ENCODE data around the gene LTBP1. TPM values are rescaled to one million over a fixed set of nuclear protein-coding genes. Genes with fewer than 3 reads are reported as not detected.
"Not testable (repeated sequence)": the region's sequence is repeated elsewhere in the genome, so short reads cannot be mapped to it uniquely, and the experiment has no call there.

Gene LTBP1
- total RNA-seq, 1 experiment from 2014 or later: 13.9 TPM

DNA sequence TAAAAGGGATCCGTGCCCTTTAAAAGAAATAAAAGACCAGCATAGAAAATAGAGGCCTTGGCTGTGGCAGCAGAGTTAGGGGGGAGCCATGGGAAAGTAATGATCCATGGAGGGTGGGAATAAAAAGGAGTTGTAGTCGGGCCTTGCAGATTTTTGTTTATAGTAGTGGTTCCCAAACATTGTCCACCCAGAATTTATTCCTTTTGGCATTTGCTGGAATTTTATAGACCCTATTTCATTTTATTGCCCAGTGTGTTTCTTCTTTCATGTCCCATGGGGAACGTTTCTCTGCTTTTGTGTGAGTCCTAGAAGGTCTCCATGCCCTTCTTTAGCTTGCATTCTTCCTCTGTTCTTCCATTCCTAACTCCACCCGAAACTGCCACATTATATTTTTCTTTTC, 222.2 kb downstream of the LTBP1 start:
- Mint-ChIP-seq H3K4me1 (ENCODE audit: low read depth, unreplicated experiment) (no peaks in the 10 kb centered on the region), H3K27ac (ENCODE audit: unreplicated experiment) (no peak overlapping the region), H3K9me3 (ENCODE audit: low read depth, unreplicated experiment) (no peaks in the 10 kb centered on the region), H3K4me3 (ENCODE audit: low read depth, unreplicated experiment) (no peak overlapping the region), H3K27me3 (ENCODE audit: unreplicated experiment) (no peaks in the 10 kb centered on the region), H3K36me3 (ENCODE audit: insufficient read depth, unreplicated experiment) (no peaks in the 10 kb centered on the region)
- intact Hi-C loops (cut with micrococcal nuclease; ENCODE audit: unreplicated experiment): no loop called here
- no TSS peak for BruUV-seq (replicated peaks)
- CTCF ChIA-PET: no interaction called here
- TF ChIP-seq, protein P1, sequence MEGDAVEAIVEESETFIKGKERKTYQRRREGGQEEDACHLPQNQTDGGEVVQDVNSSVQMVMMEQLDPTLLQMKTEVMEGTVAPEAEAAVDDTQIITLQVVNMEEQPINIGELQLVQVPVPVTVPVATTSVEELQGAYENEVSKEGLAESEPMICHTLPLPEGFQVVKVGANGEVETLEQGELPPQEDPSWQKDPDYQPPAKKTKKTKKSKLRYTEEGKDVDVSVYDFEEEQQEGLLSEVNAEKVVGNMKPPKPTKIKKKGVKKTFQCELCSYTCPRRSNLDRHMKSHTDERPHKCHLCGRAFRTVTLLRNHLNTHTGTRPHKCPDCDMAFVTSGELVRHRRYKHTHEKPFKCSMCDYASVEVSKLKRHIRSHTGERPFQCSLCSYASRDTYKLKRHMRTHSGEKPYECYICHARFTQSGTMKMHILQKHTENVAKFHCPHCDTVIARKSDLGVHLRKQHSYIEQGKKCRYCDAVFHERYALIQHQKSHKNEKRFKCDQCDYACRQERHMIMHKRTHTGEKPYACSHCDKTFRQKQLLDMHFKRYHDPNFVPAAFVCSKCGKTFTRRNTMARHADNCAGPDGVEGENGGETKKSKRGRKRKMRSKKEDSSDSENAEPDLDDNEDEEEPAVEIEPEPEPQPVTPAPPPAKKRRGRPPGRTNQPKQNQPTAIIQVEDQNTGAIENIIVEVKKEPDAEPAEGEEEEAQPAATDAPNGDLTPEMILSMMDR (IDR thresholded peaks at IDR 0.05; ENCODE audit: unreplicated experiment): no peak
- DNase-seq: no peak

DNA sequence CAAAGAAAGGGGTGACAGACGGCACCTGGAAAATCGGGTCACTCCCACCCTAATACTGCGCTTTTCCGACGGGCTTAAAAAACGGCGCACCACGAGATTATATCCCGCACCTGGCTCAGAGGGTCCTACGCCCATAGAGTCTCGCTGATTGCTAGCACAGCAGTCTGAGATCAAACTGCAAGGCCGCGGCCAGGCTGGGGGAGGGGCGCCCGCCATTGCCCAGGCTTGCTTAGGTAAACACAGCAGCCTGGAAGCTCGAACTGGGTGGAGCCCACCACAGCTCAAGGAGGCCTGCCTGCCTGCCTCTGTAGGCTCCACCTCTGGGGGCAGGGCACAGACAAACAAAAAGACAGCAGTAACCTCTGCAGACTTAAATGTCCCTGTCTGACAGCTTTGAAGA, 223.5 kb downstream of the LTBP1 start:
- H3K27ac Mint-ChIP-seq (ENCODE audit: unreplicated experiment); H3K36me3 Mint-ChIP-seq (ENCODE audit: insufficient read depth, unreplicated experiment); CTCF ChIA-PET; H3K9me3 Mint-ChIP-seq (ENCODE audit: low read depth, unreplicated experiment); DNase-seq; H3K4me3 Mint-ChIP-seq (ENCODE audit: low read depth, unreplicated experiment); H3K27me3 Mint-ChIP-seq (ENCODE audit: unreplicated experiment); H3K4me1 Mint-ChIP-seq (ENCODE audit: low read depth, unreplicated experiment); intact Hi-C loops (cut with micrococcal nuclease; ENCODE audit: unreplicated experiment); BruUV-seq (replicated peaks): not testable (repeated sequence)

DNA sequence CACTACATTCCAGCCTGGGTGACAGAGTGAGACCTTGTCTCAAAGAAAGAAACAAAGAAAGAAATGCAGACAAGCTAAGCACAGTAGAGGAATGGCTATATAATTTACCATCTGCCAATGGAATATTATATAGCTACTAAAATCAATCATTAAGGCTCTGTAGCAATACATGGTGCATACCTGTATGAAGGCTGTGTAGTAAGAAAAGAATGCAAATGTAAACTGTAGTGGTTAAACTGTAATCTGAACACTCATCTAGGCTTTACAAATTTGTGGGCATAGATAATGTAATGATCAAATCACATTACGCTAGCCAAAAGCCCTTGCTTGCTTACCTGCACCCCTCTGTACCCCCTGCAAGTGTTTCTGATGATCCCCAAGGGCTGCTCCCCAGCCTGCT, 230.9 kb downstream of the LTBP1 start:
- TF ChIP-seq, protein P1 (IDR thresholded peaks at IDR 0.05; ENCODE audit: unreplicated experiment): no peak
- intact Hi-C loops (cut with micrococcal nuclease; ENCODE audit: unreplicated experiment): no loop called here
- H3K4me3 Mint-ChIP-seq (ENCODE audit: low read depth, unreplicated experiment): no peak overlapping the region
- no peaks in the 10 kb centered on the region for H3K27me3 Mint-ChIP-seq (ENCODE audit: unreplicated experiment)
- H3K4me1 Mint-ChIP-seq (ENCODE audit: low read depth, unreplicated experiment): no peaks in the 10 kb centered on the region
- H3K9me3 Mint-ChIP-seq (ENCODE audit: low read depth, unreplicated experiment): no peaks in the 10 kb centered on the region
- CTCF ChIA-PET: no interaction called here
- no peaks in the 10 kb centered on the region for H3K36me3 Mint-ChIP-seq (ENCODE audit: insufficient read depth, unreplicated experiment)
- no peak for DNase-seq
- no peak overlapping the region for H3K27ac Mint-ChIP-seq (ENCODE audit: unreplicated experiment)
- no TSS peak for BruUV-seq (replicated peaks)

DNA sequence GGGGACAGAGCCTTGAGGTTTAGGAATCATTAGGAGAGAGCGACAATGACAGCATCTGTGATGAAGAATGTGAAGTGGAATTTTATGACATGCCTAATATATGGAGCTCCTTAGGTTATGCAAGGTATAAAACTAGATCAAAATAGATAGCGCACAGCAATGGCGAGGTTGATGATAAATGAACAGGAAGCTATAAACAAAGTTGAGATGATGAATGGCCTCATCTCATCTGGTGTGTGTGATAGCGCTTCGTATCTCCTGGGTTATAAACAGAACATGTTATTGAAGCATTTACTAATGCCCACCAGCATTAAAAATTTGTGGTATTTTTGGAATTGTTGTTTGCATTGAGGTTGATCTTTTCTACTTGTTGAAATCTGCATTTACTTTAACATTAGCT, 231.5 kb downstream of the LTBP1 start:
- Mint-ChIP-seq H3K27ac (ENCODE audit: unreplicated experiment) (no peak overlapping the region), H3K9me3 (ENCODE audit: low read depth, unreplicated experiment) (no peaks in the 10 kb centered on the region), H3K4me1 (ENCODE audit: low read depth, unreplicated experiment) (no peaks in the 10 kb centered on the region)

DNA sequence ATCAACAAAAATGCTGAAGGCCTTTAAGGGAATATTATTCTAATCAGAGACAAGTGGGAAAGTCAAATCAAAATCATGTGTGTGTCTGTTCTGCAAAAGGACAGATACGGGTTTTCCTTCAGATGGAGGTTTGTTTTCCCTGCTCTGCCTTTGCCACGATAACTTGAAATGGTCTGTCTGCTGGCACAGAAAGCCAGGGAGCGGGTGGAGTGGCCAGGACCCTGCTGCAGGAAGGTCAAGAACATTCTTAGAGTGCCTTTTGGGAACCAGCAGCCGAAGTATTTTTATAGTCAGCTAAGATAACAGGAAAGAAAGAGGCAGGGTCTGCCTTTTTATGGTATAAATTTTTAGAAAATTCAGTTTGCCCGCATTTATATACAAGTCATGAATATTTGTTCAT, 234.2 kb downstream of the LTBP1 start:
- Mint-ChIP-seq H3K9me3 (ENCODE audit: low read depth, unreplicated experiment) (no peaks in the 10 kb centered on the region), H3K4me3 (ENCODE audit: low read depth, unreplicated experiment) (no peak overlapping the region), H3K27me3 (ENCODE audit: unreplicated experiment) (no peaks in the 10 kb centered on the region), H3K27ac (ENCODE audit: unreplicated experiment) (no peak overlapping the region), H3K36me3 (ENCODE audit: insufficient read depth, unreplicated experiment) (no peaks in the 10 kb centered on the region), H3K4me1 (ENCODE audit: low read depth, unreplicated experiment) (no peaks in the 10 kb centered on the region)
- TF ChIP-seq, protein P1 (IDR thresholded peaks at IDR 0.05; ENCODE audit: unreplicated experiment): no peak
- intact Hi-C loops (cut with micrococcal nuclease; ENCODE audit: unreplicated experiment): no loop called here
- CTCF ChIA-PET: interaction anchor here (0.6 kb wide), 1 partner anchor 232 kb away, joined by 3 read pairs; no protein-coding TSS in a partner anchor
- DNase-seq: no peak
- no TSS peak for BruUV-seq (replicated peaks)

More for the DNA sequence above, 231.5 kb downstream of the LTBP1 start:
- Mint-ChIP-seq H3K27me3 (ENCODE audit: unreplicated experiment) (no peaks in the 10 kb centered on the region), H3K36me3 (ENCODE audit: insufficient read depth, unreplicated experiment) (no peaks in the 10 kb centered on the region), H3K4me3 (ENCODE audit: low read depth, unreplicated experiment) (no peak overlapping the region)
- CTCF ChIA-PET: no interaction called here
- BruUV-seq (replicated peaks): no TSS peak
- TF ChIP-seq, protein P1 (IDR thresholded peaks at IDR 0.05; ENCODE audit: unreplicated experiment): no peak
- DNase-seq: no peak
- intact Hi-C loops (cut with micrococcal nuclease; ENCODE audit: unreplicated experiment): no loop called here

Data from Calu3 (cell line).